NB4 (cell line): ENCODE data around the gene NSMF.

Experiments used
- CTCF ChIP-seq: IDR thresholded peaks from one replicate; pipeline ENCODE4 v1.5.1; 2012; ENCODE audit warnings: low read depth, low read length
- POLR2A ChIP-seq: IDR thresholded peaks from 2 replicates; pipeline ENCODE4 v1.6.1; 2011; ENCODE audit warnings: mild to moderate bottlenecking; ENCODE audit not compliant: insufficient read length; ENCODE audit errors: extremely low read depth

DNA sequence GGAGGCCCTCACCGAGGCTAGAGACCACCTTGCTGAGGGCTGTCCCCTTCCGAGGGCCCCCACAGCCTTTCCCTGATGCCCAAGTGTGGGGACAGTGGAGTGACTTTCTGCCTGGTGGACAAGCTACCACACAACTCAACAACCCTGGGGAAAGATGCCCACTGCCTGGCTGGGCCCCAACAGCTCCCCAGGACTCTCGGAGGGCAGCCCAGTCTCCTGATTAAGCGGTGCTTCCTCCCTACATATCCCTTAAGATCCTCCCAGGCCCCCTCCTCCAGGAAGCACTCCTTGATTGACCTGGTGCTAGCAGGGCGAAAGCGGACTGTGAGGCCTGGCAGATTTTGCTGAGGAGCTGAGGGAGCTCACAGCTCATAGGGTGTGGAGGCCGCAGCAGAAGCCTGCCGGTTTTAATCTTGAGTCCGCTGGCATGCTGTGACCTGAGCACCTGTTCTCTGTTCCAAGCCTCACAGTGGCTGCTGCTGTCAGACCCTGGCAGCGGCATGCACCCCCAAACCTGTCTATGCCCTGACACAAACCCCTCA is 2.2 kb downstream of the NSMF start:
- no peak for TF ChIP-seq CTCF
- TF ChIP-seq POLR2A = no peak
